HCT116 (cell line): ENCODE measurements around the gene DVL1. TPM values are rescaled to one million over a fixed set of nuclear protein-coding genes. Genes with fewer than 3 reads are reported as not detected.

Source experiments
- ATAC-seq: fragments of 200-7000 bp; cut with Tn5 transposase; 2 replicates; pipeline ENCODE4 v1.9.1; 2020; ENCODE audit warnings: mild to moderate bottlenecking, moderate library complexity
- BruUV-seq: library from RNA; stranded (reverse); fragments of 400-500 nt; replicated peaks from 2 replicates; lab custom pipeline; 2021; lab: Mats Ljungman, UMichigan
- CTCF ChIA-PET: fragments of 300-600 bp; sonication (Branson Sonifier 250); formaldehyde crosslinking; loops from one replicate; lab custom pipeline; 2021; ENCODE audit warnings: antibody characterized with exemption; lab: Charles Lee
- POLR2A ChIA-PET: fragments of 300-600, 350-600 bp; sonication (Branson Sonifier 250); formaldehyde crosslinking; loops from one replicate; lab custom pipeline; 2021; ENCODE audit warnings: antibody characterized with exemption; lab: Charles Lee
- RAD21 ChIA-PET, 2 experiments: fragments of 300-600 bp; sonication (Branson Sonifier 250); formaldehyde crosslinking; loops; one replicate each; lab custom pipeline; 2023; ENCODE audit warnings: low total read pairs in 2 of 2; ENCODE audit not compliant: uncharacterized antibody in 2 of 2, unreplicated experiment in 2 of 2, low non-redundant PET in 1 of 2; lab: Charles Lee
- DNase-seq: peaks from one replicate; pipeline ENCODE4 v3.0.0-alpha.2; 2010; ENCODE audit warnings: low read depth, low spot score
- H2AFZ ChIP-seq: fragments of 200-600 bp; shearing (Covaris generic), sonication (generic); 2 replicates; pipeline ENCODE4 v1.6.1; 2017; ENCODE audit warnings: low read depth, mixed run types, mixed read lengths, antibody characterized with exemption, low read length; ENCODE audit not compliant: poor library complexity, severe bottlenecking
- H3K27ac ChIP-seq: 2 replicates; pipeline ENCODE4 v1.5.1; 2012; ENCODE audit warnings: low read depth, low read length
- H3K27me3 ChIP-seq: fragments of 200-600 bp; sonication (generic); 2 replicates; pipeline ENCODE4 v1.6.1; 2016; ENCODE audit warnings: mixed run types, low read length, mixed read lengths; ENCODE audit not compliant: insufficient read depth
- H3K36me3 ChIP-seq, 2 experiments: fragments of 200-500 bp in 1 of 2; fragments of 200-600 bp in 1 of 2; sonication (Bioruptor generic) in 1 of 2; sonication (generic) in 1 of 2; 2 replicates each; pipeline versions ENCODE4 v1.5.1 to v1.6.1; 2014 to 2016; ENCODE audit warnings: low read length in 2 of 2, inconsistent platforms in 1 of 2, mixed read lengths in 1 of 2, mixed run types in 1 of 2; ENCODE audit not compliant: insufficient read depth in 2 of 2, control insufficient read depth in 1 of 2
- H3K4me1 ChIP-seq, 2 experiments: fragments of 200-600 bp in 1 of 2; sonication (generic) in 1 of 2; 2 replicates each; pipeline versions ENCODE4 v1.5.1 to v1.6.1; 2012 to 2017; ENCODE audit warnings: low read length in 2 of 2, inconsistent platforms in 1 of 2, mild to moderate bottlenecking in 1 of 2, mixed read lengths in 1 of 2, mixed run types in 1 of 2, moderate library complexity in 1 of 2; ENCODE audit not compliant: insufficient read depth in 2 of 2, control insufficient read depth in 1 of 2
- H3K4me2 ChIP-seq: fragments of 200-600 bp; sonication (generic); 2 replicates; pipeline ENCODE4 v1.6.1; 2017; ENCODE audit warnings: mixed run types, low read length, mixed read lengths
- H3K4me3 ChIP-seq, 2 experiments: fragments of 200-600 bp in 1 of 2; sonication (generic) in 1 of 2; replicated peaks in 1 of 2; 2 replicates each; pipeline ENCODE4 v1.5.1; 2011 to 2016; ENCODE audit warnings: low read length in 2 of 2, control low read depth in 1 of 2, low read depth in 1 of 2, mild to moderate bottlenecking in 1 of 2, mixed read lengths in 1 of 2, mixed run types in 1 of 2
- H3K79me2 ChIP-seq: fragments of 200-600 bp; sonication (generic); 2 replicates; pipeline ENCODE4 v1.6.1; 2017; ENCODE audit warnings: mild to moderate bottlenecking, mixed run types, low read length, moderate library complexity, mixed read lengths; ENCODE audit not compliant: insufficient read depth
- H3K9ac ChIP-seq: fragments of 200-600 bp; sonication (generic); 2 replicates; pipeline ENCODE4 v1.6.1; 2016; ENCODE audit warnings: low read length, mixed read lengths
- H3K9me2 ChIP-seq: fragments of 200-600 bp; sonication (generic), shearing (Covaris generic); 2 replicates; pipeline ENCODE4 v1.6.1; 2017; ENCODE audit warnings: mixed run types, mild to moderate bottlenecking, moderate library complexity; ENCODE audit not compliant: insufficient read depth
- H3K9me3 ChIP-seq, 2 experiments: fragments of 200-500 bp in 1 of 2; fragments of 200-600 bp in 1 of 2; sonication (Bioruptor generic) in 1 of 2; sonication (generic) in 1 of 2; 2 replicates each; pipeline ENCODE4 v1.6.1; 2014 to 2017; ENCODE audit warnings: low read length in 2 of 2, mixed read lengths in 2 of 2, inconsistent platforms in 1 of 2, low read depth in 1 of 2, mild to moderate bottlenecking in 1 of 2, mixed run types in 1 of 2, moderate library complexity in 1 of 2; ENCODE audit not compliant: control insufficient read depth in 1 of 2, insufficient read depth in 1 of 2
- H4K20me1 ChIP-seq: fragments of 200-600 bp; sonication (generic), shearing (Covaris generic); 2 replicates; pipeline ENCODE4 v1.6.1; 2017; ENCODE audit warnings: mixed run types, mild to moderate bottlenecking, moderate library complexity; ENCODE audit not compliant: insufficient read depth
- CEBPB ChIP-seq: IDR thresholded peaks from 2 replicates; pipeline ENCODE4 v1.6.1; 2012; ENCODE audit warnings: low read depth
- ELF1 ChIP-seq: IDR thresholded peaks from 2 replicates; pipeline ENCODE4 v1.6.1; 2012; ENCODE audit warnings: low read depth, borderline replicate concordance
- TCF7L2 ChIP-seq: IDR thresholded peaks from 2 replicates; pipeline ENCODE4 v1.7.0; 2011; ENCODE audit warnings: borderline replicate concordance, inconsistent platforms; ENCODE audit not compliant: insufficient read depth, insufficient read length; ENCODE audit errors: extremely low read depth
- intact Hi-C: fragments of 100-400 bp; cut with micrococcal nuclease; formaldehyde crosslinking; loops from 2 replicates; pipeline ENCODE4 v1.10.0; 2022
- total RNA-seq: library from RNA; stranded (reverse); gene quantifications from one replicate; pipeline ENCODE4 v1.2.1, GENCODE V29; 2021; ENCODE audit not compliant: unreplicated experiment
- TF ChIP-seq, protein P1 (sequence below), 3 experiments: fragments of 200-600 bp in 1 of 3; sonication (generic) in 1 of 3; IDR thresholded peaks in 2 of 3; conservative IDR thresholded peaks in 1 of 3; 2 replicates each; pipeline ENCODE4 v1.5.1; 2012 to 2017; ENCODE audit warnings: low read depth in 2 of 3, low read length in 2 of 3, antibody characterized with exemption in 1 of 3, borderline replicate concordance in 1 of 3, control low read depth in 1 of 3, mild to moderate bottlenecking in 1 of 3, mixed read lengths in 1 of 3, mixed run types in 1 of 3, moderate library complexity in 1 of 3; ENCODE audit not compliant: insufficient read depth in 1 of 3

Gene DVL1
- total RNA-seq, 1 experiment from 2014 or later = 160 TPM

DNA sequence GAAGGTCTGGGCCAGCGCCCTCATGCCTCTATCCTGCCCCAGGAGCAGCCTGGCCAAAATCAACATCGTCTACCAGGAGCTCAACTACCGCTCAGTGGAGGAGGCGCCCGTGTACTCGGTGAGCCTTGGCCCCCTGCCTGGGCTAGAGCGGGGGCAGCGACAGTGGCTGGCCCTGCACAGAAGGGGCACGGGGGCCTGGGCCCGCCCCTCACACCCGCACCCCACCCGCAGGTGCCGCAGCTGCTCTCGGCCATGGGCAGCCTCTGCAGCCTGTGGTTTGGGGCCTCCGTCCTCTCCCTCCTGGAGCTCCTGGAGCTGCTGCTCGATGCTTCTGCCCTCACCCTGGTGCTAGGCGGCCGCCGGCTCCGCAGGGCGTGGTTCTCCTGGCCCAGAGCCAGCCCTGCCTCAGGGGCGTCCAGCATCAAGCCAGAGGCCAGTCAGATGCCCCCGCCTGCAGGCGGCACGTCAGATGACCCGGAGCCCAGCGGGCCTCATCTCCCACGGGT is 58.1 kb downstream of the DVL1 start:
- RAD21 ChIA-PET = interaction anchor here (1.0 to 1.5 kb wide), 3 partner anchors 14 to 169 kb away, joined by 3 to 7 read pairs (median 3); partner anchors contain the start of gene UBE2J2 (in 1 of the 2)
- CTCF ChIA-PET = interaction anchor here (0.7 to 2.8 kb wide), 13 partner anchors 8 to 352 kb away, joined by 3 to 30 read pairs (median 4); partner anchors contain the start of gene CCNL2
- H3K36me3 ChIP-seq = no peaks in the 10 kb centered on the region
- POLR2A ChIA-PET = no interaction called here
- no peak overlapping the region for H2AFZ ChIP-seq
- no peaks in the 10 kb centered on the region for H4K20me1 ChIP-seq
- TF ChIP-seq ELF1 = no peak
- TF ChIP-seq TCF7L2 = peak; percentile 36
- H3K9me3 ChIP-seq = no peaks in the 10 kb centered on the region
- H3K9ac ChIP-seq = no peak overlapping the region
- no peak for DNase-seq
- H3K4me1 ChIP-seq = peaks cover 14 to 34% of the 10 kb centered on the region in 2 experiments
- no TSS peak for BruUV-seq
- intact Hi-C loops = loop anchor here (2.0 kb wide), 2 partner anchors 168 to 306 kb away; no protein-coding TSS in a partner anchor
- peak overlapping the region; percentile 45; the same call in 1 of the 2 replicates for H3K27ac ChIP-seq
- ATAC-seq = no peak
- H3K27me3 ChIP-seq = no peaks in the 10 kb centered on the region
- no peak overlapping the region for H3K4me3 ChIP-seq
- H3K79me2 ChIP-seq = no peaks in the 10 kb centered on the region
- no peaks in the 10 kb centered on the region for H3K9me2 ChIP-seq
- peak overlapping the region; percentile 47 for H3K4me2 ChIP-seq

DNA sequence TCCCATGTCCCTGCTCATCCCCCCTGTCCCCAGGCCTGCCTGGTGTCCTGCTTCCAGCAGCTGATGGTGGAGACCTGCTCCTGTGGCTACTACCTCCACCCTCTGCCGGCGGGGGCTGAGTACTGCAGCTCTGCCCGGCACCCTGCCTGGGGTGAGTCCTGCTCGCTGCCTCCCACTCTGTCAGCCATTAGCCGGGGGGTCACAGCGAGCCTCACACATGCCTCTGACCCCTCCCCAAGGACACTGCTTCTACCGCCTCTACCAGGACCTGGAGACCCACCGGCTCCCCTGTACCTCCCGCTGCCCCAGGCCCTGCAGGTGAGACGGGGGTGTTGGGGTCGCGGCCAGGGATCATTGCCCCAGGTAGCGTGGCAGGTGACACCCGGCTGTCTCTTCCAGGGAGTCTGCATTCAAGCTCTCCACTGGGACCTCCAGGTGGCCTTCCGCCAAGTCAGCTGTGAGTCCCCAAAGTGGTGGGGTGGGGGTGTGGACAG is 58.9 kb downstream of the DVL1 start:
- CTCF ChIA-PET = interaction anchor here (0.6 to 2.8 kb wide), 4 partner anchors 10 to 168 kb away, joined by 3 to 30 read pairs (median 10); no protein-coding TSS in a partner anchor
- Histone ChIP-seq H3K4me2 (peak overlapping the region; percentile 47; the same call in 1 of the 2 replicates), H3K9me2 (no peaks in the 10 kb centered on the region), H3K9ac (no peak overlapping the region), H3K36me3 (no peaks in the 10 kb centered on the region), H2AFZ (no peak overlapping the region), H3K27me3 (no peaks in the 10 kb centered on the region), H3K4me3 (no peak overlapping the region), H3K27ac (no peak overlapping the region; the same call in 1 of the 2 replicates), H3K9me3 (no peaks in the 10 kb centered on the region), H3K4me1 (peaks cover 14 to 38% of the 10 kb centered on the region in 2 experiments), H3K79me2 (no peaks in the 10 kb centered on the region), H4K20me1 (no peaks in the 10 kb centered on the region)
- RAD21 ChIA-PET = interaction anchor here (0.6 to 0.9 kb wide), 3 partner anchors 11 to 168 kb away, joined by 3 to 5 read pairs (median 3); no protein-coding TSS in a partner anchor
- TF ChIP-seq, protein P1, sequence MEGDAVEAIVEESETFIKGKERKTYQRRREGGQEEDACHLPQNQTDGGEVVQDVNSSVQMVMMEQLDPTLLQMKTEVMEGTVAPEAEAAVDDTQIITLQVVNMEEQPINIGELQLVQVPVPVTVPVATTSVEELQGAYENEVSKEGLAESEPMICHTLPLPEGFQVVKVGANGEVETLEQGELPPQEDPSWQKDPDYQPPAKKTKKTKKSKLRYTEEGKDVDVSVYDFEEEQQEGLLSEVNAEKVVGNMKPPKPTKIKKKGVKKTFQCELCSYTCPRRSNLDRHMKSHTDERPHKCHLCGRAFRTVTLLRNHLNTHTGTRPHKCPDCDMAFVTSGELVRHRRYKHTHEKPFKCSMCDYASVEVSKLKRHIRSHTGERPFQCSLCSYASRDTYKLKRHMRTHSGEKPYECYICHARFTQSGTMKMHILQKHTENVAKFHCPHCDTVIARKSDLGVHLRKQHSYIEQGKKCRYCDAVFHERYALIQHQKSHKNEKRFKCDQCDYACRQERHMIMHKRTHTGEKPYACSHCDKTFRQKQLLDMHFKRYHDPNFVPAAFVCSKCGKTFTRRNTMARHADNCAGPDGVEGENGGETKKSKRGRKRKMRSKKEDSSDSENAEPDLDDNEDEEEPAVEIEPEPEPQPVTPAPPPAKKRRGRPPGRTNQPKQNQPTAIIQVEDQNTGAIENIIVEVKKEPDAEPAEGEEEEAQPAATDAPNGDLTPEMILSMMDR (IDR thresholded peaks at IDR 0.05 in 2 of 3, conservative IDR thresholded peaks at IDR 0.05 in 1 of 3; ENCODE audit: borderline replicate concordance in 1 of 3, insufficient read depth in 1 of 3, low read depth in 2 of 3, low read length in 2 of 3) = peak; percentile 54 to 74 (median 61); a peak in 5 of 6 replicates
- TF ChIP-seq CEBPB = no peak
- BruUV-seq = no TSS peak
- DNase-seq (no peak), ATAC-seq (peak; percentile 43)
- POLR2A ChIA-PET = no interaction called here
- intact Hi-C loops = loop anchor here (2.0 kb wide), 2 partner anchors 167 to 305 kb away; no protein-coding TSS in a partner anchor
